Adipocyte (in vitro differentiated cells): ENCODE measurements around the gene EPS15.
A peak's percentile ranks its signal among the peaks of the same experiment; 100 is the strongest.

Source experiments
- DNase-seq: peaks from one replicate; pipeline ENCODE4 v3.0.0-alpha.2; 2015; ENCODE audit warnings: low read depth
- H3K27me3 ChIP-seq: replicated peaks from 2 replicates; pipeline ENCODE4 v1.7.0; 2013; ENCODE audit warnings: mild to moderate bottlenecking, low read length, moderate library complexity; ENCODE audit not compliant: control insufficient read depth, insufficient read depth
- H3K36me3 ChIP-seq: 2 replicates; pipeline ENCODE4 v1.7.0; 2013; ENCODE audit warnings: low read length, mild to moderate bottlenecking, moderate library complexity; ENCODE audit not compliant: control insufficient read depth, insufficient read depth, severe bottlenecking
- H3K4me1 ChIP-seq: 2 replicates; pipeline ENCODE4 v1.7.0; 2013; ENCODE audit warnings: mild to moderate bottlenecking, low read length, moderate library complexity; ENCODE audit not compliant: control insufficient read depth, insufficient read depth
- H3K4me3 ChIP-seq: 2 replicates; pipeline ENCODE4 v1.7.0; 2013; ENCODE audit warnings: mild to moderate bottlenecking, low read length, moderate library complexity
- H3K9ac ChIP-seq: 2 replicates; pipeline ENCODE4 v1.7.0; 2013; ENCODE audit warnings: mild to moderate bottlenecking, low read length, moderate library complexity
- H3K9me3 ChIP-seq: 2 replicates; pipeline ENCODE4 v1.7.0; 2013; ENCODE audit warnings: mild to moderate bottlenecking, low read length, moderate library complexity; ENCODE audit not compliant: control insufficient read depth

EPS15 gene

DNA sequence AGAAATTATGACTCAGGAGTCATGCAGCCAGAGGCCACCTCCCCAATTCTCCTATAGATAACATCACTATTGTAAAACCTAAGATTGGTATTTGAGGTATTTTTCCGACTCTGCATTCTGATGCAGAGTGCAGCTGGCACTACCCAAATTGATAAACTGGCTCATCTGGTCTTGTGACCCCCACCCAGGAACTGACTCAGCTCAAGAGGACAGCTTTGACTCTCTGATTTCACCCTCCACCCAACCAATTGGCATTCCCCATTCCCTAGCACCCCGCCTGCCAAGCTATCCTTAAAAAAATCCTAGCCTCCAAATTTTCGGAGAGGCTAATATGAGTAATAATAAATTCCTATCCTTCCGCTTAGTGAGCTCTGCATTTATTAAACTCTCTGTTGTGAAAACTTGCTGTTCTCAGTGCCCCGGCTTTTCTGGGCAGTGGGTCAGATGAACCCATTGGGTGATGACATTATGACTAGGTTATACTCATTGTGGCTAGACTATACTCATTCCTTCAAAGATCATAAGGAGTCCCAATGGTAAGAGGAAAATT lies 39.4 kb upstream of the EPS15 start:
- Histone ChIP-seq H3K4me3 (peak overlapping the region; percentile 57), H3K36me3 (no peaks in the 10 kb centered on the region)
- DNase-seq, result peak; percentile 54

GRCh38 chr1:51557168-51557567 lies 38.1 kb upstream of the EPS15 start:
- Histone ChIP-seq H3K4me3 (no peak overlapping the region), H3K9ac (no peak overlapping the region), H3K27me3 (no peaks in the 10 kb centered on the region), H3K4me1 (peaks cover 13% of the 10 kb centered on the region), H3K9me3 (no peaks in the 10 kb centered on the region), H3K36me3 (no peaks in the 10 kb centered on the region)
- no peak for DNase-seq

More for the DNA sequence above, 39.4 kb upstream of the EPS15 start:
- H3K9ac ChIP-seq, result no peak overlapping the region
- peaks cover 16% of the 10 kb centered on the region for H3K4me1 ChIP-seq
- H3K9me3 ChIP-seq, result no peaks in the 10 kb centered on the region
- H3K27me3 ChIP-seq, result no peaks in the 10 kb centered on the region

DNA sequence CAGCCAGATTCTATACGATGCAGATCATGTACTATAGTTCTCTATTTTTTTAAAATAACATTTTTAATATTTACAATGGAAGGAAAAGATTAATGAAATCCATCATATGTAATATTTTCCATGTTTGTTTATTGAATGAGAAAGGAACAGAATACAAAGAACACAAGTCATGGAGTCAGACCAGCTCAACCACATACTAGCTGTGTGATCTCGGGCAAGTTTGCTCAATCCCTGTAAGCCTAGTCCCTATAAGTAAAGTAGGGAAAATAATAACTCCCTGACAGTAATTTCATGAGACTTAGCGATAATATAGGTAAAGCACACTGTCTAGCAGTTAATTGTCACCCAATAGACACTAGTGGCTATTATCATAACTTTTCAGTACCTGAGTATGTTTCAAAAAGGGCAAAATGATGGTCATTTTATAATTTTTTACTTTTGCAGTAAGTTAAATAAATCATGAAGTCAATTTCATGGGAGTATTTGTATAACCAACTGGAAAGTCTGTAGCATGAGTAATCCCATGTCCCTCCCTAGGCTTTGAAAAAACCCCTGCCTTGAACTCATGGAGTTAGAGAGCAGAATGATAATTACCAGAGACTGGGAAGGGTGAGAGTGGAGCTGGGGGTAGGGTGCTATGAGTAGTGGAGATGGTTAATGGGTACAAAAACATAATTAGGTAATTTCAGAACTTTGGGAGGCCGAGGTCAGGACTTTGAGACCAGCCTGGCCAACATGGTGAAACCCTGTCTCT lies 37.0 kb upstream of the EPS15 start:
- H3K36me3 ChIP-seq, result no peaks in the 10 kb centered on the region
- H3K4me3 ChIP-seq, result no peak overlapping the region
- peak; percentile 37 for DNase-seq
- no peaks in the 10 kb centered on the region for H3K27me3 ChIP-seq
- H3K4me1 ChIP-seq, result peaks cover 13% of the 10 kb centered on the region
- H3K9me3 ChIP-seq, result no peaks in the 10 kb centered on the region
- no peak overlapping the region for H3K9ac ChIP-seq

DNA sequence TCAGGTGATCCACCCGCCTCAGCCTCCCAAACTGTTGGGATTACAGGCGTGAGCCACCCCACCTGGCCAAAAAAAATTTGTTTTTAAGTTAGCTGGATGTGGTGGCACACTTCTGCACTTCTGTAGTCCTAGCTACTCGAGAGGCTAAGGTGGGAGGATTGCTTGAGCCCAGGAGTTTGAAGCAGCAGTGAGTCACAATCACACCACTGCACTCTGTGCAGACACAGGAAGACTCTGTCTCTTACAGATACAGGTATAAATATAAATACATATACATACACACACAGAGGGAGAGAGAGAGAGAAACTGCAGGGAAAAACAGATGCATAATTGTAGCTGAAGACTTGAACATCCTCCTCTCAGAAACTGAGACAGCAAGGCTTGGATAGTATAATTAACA lies 34.8 kb upstream of the EPS15 start:
- H3K27me3 ChIP-seq, result no peaks in the 10 kb centered on the region
- no peak overlapping the region for H3K9ac ChIP-seq
- no peak for DNase-seq
- H3K9me3 ChIP-seq, result no peaks in the 10 kb centered on the region
- no peak overlapping the region for H3K4me3 ChIP-seq
- H3K36me3 ChIP-seq, result no peaks in the 10 kb centered on the region
- H3K4me1 ChIP-seq, result peaks cover 11% of the 10 kb centered on the region

GRCh38 chr1:51552929-51553807 lies 34.1 kb upstream of the EPS15 start:
- Histone ChIP-seq H3K9me3 (no peaks in the 10 kb centered on the region), H3K4me3 (no peak overlapping the region), H3K27me3 (no peaks in the 10 kb centered on the region), H3K4me1 (peaks cover 10% of the 10 kb centered on the region), H3K9ac (no peak overlapping the region), H3K36me3 (no peaks in the 10 kb centered on the region)
- DNase-seq, result no peak

DNA sequence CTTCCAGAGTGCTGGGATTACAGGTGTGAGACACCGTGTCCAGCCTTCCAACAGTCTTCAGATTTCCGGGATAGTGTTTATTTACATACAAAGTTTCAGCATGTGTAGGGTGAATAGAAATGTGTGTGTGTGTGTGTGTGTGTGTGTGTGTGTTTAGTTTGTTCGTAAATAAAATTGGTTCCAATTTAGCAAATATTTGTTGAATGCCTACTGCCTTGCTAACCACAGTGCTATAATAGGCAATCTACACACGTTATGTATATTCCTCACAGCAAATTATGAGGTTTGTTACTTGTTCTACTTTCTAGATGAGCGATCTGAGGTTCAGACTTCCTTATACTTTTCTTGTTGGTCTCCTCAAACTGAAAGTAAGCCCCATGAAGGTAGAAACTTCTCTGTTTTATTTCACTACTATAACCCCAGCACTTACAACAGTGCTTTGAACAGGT lies 32.8 kb upstream of the EPS15 start:
- peaks cover 9% of the 10 kb centered on the region for H3K4me1 ChIP-seq
- H3K36me3 ChIP-seq, result no peaks in the 10 kb centered on the region
- no peak overlapping the region for H3K9ac ChIP-seq
- no peak overlapping the region for H3K4me3 ChIP-seq
- no peaks in the 10 kb centered on the region for H3K27me3 ChIP-seq
- no peak for DNase-seq
- no peaks in the 10 kb centered on the region for H3K9me3 ChIP-seq

GRCh38 chr1:51551081-51551480 lies 32.0 kb upstream of the EPS15 start:
- H3K36me3 ChIP-seq, result no peaks in the 10 kb centered on the region
- peaks cover 9% of the 10 kb centered on the region for H3K4me1 ChIP-seq
- H3K27me3 ChIP-seq, result no peaks in the 10 kb centered on the region
- H3K4me3 ChIP-seq, result no peak overlapping the region
- DNase-seq, result no peak
- H3K9me3 ChIP-seq, result no peaks in the 10 kb centered on the region
- no peak overlapping the region for H3K9ac ChIP-seq

GRCh38 chr1:51549901-51550300 lies 30.8 kb upstream of the EPS15 start:
- H3K9me3 ChIP-seq, result no peaks in the 10 kb centered on the region
- no peak for DNase-seq
- no peak overlapping the region for H3K9ac ChIP-seq
- no peak overlapping the region for H3K4me3 ChIP-seq
- H3K27me3 ChIP-seq, result no peaks in the 10 kb centered on the region
- no peaks in the 10 kb centered on the region for H3K36me3 ChIP-seq
- peaks cover 9% of the 10 kb centered on the region for H3K4me1 ChIP-seq

DNA sequence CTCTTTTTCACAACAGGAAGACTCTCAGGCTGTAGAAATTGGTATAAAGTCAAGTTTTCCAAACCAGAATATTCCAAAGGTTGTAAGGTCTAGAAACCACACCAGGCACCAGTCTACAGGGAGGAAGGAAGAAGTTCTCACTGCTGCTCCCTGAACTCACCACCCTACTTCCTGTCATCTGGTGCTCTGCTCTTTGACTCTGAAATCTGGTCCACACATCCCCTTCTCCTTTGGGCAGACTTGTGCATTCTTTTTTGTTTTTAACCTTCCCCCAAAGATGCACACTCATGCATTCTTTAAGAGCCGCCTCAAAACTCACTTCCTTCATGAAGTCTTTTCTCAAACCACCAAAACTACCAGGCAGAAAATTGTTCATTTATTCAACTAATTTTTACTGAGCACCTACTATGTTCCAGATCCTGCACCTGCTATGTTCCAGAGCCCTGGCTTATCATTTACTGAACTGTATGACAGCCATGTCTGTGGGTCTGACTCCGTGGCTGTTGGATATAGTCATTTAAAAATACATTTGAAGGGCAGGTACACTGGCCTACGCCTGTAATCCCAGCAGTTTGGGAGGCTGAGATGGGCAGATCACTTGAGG lies 30.1 kb upstream of the EPS15 start:
- Histone ChIP-seq H3K27me3 (no peaks in the 10 kb centered on the region), H3K9me3 (no peaks in the 10 kb centered on the region), H3K36me3 (no peaks in the 10 kb centered on the region), H3K9ac (no peak overlapping the region), H3K4me1 (peaks cover 9% of the 10 kb centered on the region), H3K4me3 (no peak overlapping the region)
- DNase-seq, result no peak

DNA sequence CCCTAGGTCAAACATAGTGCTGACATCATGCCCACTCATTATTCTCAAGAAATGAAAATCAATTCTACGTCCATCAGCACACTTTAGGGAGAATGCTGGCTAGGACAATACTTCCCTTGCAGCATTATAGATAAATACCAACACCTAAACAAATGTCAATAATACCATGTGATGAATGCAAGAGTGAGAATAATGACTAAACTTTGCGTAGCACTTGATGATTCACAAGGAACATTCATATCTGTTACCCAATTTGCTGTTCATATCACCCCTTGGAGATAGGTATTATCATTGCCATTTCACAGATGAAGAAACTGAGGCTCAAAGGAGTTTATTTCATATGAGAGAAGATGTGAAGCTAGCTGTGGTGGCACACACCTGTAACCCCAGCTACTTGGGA lies 24.8 kb upstream of the EPS15 start:
- H3K27me3 ChIP-seq, result no peaks in the 10 kb centered on the region
- H3K9me3 ChIP-seq, result no peaks in the 10 kb centered on the region
- H3K36me3 ChIP-seq, result no peaks in the 10 kb centered on the region
- H3K4me1 ChIP-seq, result peaks cover 13% of the 10 kb centered on the region
- H3K9ac ChIP-seq, result no peak overlapping the region
- no peak overlapping the region for H3K4me3 ChIP-seq
- DNase-seq, result no peak
